Stimulated activated CD4-positive, alpha-beta T cell treated with anti-CD3 and anti-CD28 coated beads, Interleukin-1b, Interleukin-23, amount 100 ng/mL, for 24 hours (primary cell): ENCODE measurements around the gene ESYT2.
A peak's percentile ranks its signal among the peaks of the same experiment; 100 is the strongest.
"Not testable (repeated sequence)": the region's sequence is repeated elsewhere in the genome, so short reads cannot be mapped to it uniquely, and the experiment has no call there.

ENCODE experiments used
- DNase-seq, 4 experiments: peaks; one replicate each; pipeline ENCODE4 v3.0.0-alpha.2; 2020; ENCODE audit warnings: low read depth in 4 of 4, low spot score in 1 of 4

ESYT2 gene

GRCh38 chr7:158703679-158704523 is 125.4 kb downstream of the ESYT2 start:
- not testable (repeated sequence) for DNase-seq

- no peak for DNase-seq
Observed at GRCh38 chr7:158702944-158703343, 126.4 kb downstream of the ESYT2 start.

GRCh38 chr7:158702196-158702595 is 127.1 kb downstream of the ESYT2 start:
- no peak for DNase-seq

- no peak for DNase-seq
Observed at GRCh38 chr7:158700008-158700407, 129.3 kb downstream of the ESYT2 start.

- no peak for DNase-seq
Observed at GRCh38 chr7:158699341-158699740, 130.0 kb downstream of the ESYT2 start.

- DNase-seq: no peak
Observed at GRCh38 chr7:158698657-158699195, 130.6 kb downstream of the ESYT2 start.

GRCh38 chr7:158697597-158697996 is 131.7 kb downstream of the ESYT2 start:
- not testable (repeated sequence) for DNase-seq

GRCh38 chr7:158695726-158696452 is 133.4 kb downstream of the ESYT2 start:
- peak in 1 of 4 experiments; percentile 10 for DNase-seq

GRCh38 chr7:158695056-158695455 is 134.3 kb downstream of the ESYT2 start:
- no peak for DNase-seq

- DNase-seq: no peak
Observed at GRCh38 chr7:158694650-158695049, 134.7 kb downstream of the ESYT2 start.

GRCh38 chr7:158689488-158689887 is 139.8 kb downstream of the ESYT2 start:
- DNase-seq: no peak

- DNase-seq: no peak
Observed at GRCh38 chr7:158687406-158687805, 141.9 kb downstream of the ESYT2 start.

GRCh38 chr7:158685693-158686092 is 143.6 kb downstream of the ESYT2 start:
- no peak for DNase-seq

GRCh38 chr7:158684329-158684728 is 145.0 kb downstream of the ESYT2 start:
- no peak for DNase-seq

- no peak for DNase-seq
Observed at GRCh38 chr7:158683541-158683940, 145.8 kb downstream of the ESYT2 start.

- no peak for DNase-seq
Observed at GRCh38 chr7:158682456-158682855, 146.9 kb downstream of the ESYT2 start.
